NCI-H82 (cell line): Measurements from ENCODE around the gene HUS1B.
"Not testable (repeated sequence)": the region's sequence is repeated elsewhere in the genome, so short reads cannot be mapped to it uniquely, and the experiment has no call there.

Experiments
- DNase-seq: peaks from one replicate; lab custom pipeline; 2025; lab: John Stamatoyannopoulos, UW

The HUS1B gene

GRCh38 chr6:678520-678919 is 21.6 kb upstream of the HUS1B start:
- DNase-seq: no peak

DNA sequence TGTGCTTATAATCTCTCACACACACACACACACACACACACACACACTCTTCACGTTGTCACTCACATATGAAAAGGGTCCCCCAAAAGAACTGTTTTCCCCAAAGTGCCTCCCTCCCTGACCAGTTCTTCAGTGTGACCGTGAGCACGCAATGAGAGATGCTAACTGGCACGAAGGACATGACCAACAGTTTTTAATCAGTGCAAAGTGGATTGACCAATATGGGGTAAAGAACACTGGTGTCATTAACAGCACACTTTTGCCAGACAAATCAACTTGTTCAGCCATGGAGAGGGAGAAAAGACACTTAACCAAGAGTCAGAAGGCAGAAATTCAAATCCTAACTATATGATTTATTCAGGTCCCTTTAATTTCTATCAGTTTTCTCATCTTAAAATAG is 21.0 kb upstream of the HUS1B start:
- DNase-seq: no peak

GRCh38 chr6:674956-675355 is 18.1 kb upstream of the HUS1B start:
- DNase-seq: no peak

DNA sequence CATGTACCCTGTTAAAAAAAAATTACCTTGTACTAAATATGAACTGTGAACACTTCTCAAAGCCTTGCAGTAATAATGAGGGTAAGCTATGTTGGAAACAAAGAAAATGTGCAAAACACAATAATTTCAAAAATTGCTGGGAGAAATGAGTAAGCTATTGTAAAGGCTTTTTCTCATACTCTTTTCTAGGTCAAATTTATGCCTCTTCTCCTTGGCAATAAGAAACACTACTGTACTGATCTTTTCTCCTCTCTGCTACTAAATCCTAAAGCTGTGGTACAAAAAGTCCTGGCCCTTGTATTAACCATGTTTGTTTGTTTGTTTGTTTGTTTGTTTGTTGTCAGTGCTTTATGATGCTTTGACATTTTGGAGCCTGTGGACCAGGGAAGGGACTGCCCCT is 17.5 kb upstream of the HUS1B start:
- no peak for DNase-seq

- DNase-seq: no peak
These were observed 10.5 kb upstream of the HUS1B start for GRCh38 chr6:667253-667927.

- no peak for DNase-seq
These were observed 8.7 kb upstream of the HUS1B start for GRCh38 chr6:665403-666267.

DNA sequence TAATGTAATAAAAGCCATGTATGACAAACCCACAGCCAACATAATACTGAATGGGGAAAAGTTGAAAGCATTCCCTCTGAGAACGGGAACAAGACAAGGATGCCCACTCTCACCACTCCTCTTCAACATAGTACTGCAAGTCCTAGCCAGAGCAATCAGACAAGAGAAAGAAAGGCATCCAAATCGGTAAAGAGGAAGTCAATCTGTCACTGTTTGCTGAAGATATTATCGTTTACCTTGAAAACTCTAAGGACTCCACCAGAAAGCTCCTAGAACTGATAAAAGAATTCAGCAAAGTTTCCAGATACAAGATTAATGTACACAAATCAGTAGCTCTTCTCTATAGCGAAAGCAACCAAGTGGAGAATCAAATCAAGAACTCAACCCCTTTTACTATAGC is 6.9 kb upstream of the HUS1B start:
- not testable (repeated sequence) for DNase-seq

GRCh38 chr6:659716-660581 is 3.0 kb upstream of the HUS1B start:
- peak; percentile 70 for DNase-seq

DNA sequence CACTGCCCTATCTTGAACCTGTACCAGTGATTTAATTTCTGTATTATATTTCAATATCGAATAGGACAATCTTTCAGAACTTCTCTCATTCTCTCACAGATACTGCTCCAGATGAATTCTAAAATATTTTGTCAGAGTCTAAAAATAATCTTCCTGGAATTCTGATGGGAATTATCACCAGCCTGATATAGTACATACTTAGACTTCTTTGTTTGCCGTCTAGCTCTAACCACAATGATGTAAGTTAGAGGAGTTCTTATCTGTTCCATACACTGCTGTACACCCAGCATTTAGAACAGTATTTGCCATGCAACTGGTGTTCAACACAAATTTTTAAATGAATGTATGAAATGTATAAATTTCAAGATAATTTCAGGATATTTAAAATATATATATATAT is 1.3 kb upstream of the HUS1B start:
- DNase-seq: no peak

GRCh38 chr6:657743-658142 is 843 bp upstream of the HUS1B start:
- DNase-seq: no peak

GRCh38 chr6:654136-654535 is 2.8 kb downstream of the HUS1B start:
- no peak for DNase-seq

DNA sequence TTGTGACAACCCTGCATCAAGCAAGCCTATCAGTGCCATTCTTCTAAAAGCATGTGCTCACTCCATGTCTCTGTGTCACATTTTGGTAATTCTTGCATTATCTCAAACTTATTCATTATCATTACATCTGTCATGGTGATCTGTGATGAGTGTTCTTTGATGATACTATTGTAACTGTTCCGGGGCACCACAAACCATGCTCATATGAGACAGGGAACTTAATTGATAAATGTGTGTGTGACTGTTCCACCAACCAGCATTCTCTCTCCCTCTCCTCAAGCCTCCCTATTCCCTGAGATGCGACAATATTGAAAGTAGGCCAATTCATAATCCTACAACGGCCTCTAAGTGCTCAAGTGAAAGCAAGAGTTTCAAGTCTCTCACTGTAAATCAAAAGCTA is 4.0 kb downstream of the HUS1B start:
- DNase-seq: no peak

- DNase-seq: no peak
These were observed 6.8 kb downstream of the HUS1B start for GRCh38 chr6:650098-650497.

DNA sequence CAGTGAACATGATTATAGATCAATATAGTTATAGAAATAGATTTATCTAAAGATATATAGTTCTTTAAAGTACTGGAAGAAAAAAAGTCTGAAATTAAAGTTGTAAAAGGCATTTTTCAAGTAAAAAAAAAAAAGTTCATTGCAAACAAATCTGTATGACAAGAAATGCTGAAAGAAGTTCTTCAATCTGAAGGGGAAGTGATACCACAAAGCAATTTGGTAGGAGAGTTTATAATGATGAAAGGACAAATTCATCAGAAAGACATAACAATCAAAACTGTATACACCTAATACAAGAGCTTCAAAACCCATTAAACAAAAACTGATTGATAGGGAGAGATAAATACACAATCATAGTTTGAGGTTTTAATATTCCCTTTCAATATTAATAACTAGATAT is 14.1 kb downstream of the HUS1B start:
- no peak for DNase-seq

DNA sequence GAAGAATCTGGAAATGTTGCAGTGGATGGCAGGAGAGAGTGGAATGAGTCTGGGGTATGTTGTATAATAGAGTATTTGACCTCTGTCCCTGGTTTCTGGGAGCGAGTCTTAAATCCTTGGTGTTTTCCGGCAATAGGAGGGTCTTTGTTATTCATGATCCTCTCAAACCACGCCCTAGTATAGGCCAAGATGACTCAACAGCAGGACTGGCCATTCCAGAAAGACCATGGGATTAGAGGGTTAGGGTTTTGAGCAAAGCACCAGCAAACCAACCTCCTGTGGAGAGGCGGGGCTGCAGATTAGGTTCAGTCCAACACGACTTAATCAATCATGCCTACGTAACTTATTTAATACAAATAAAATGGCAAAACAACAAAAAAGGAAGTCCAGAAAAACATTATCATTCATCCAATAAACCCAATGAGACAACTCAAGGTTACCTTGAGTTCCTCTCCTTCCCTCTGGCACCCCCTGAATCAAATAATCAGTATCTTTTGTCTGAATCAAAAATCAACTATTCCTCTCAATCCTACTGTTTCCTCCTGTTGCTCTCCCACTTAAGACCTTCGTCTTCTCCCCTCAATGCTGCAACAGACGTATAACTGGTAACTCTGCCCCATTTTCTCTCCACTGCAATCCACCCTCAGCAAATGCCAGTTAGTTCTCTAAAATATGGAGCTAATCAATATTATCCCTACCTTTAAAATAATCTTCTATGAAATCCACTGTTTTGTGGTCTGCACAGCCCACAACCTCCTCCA is 15.5 kb downstream of the HUS1B start:
- no peak for DNase-seq

DNA sequence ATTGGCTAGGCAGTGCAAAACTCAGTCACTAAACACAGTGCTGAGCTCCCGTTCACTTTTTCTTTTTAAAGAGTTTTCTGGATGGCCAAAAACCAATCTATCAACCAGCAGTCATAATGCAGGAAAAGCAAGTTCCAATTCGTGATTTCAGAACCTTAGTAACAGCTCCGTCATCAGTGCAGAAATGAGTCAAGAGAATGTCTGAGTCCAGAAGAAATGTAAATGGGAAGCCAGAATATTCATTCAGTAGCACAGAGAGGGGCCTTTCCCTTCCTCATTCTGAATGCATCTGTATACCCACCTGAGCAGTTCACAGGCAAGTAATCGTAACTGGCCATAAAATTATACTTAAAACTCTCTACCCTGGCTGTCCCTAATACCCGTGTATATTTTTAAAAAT is 20.4 kb downstream of the HUS1B start:
- DNase-seq: no peak

GRCh38 chr6:635233-635632 is 21.7 kb downstream of the HUS1B start:
- DNase-seq: no peak

- no peak for DNase-seq
These were observed 23.3 kb downstream of the HUS1B start for GRCh38 chr6:633611-634010.

DNA sequence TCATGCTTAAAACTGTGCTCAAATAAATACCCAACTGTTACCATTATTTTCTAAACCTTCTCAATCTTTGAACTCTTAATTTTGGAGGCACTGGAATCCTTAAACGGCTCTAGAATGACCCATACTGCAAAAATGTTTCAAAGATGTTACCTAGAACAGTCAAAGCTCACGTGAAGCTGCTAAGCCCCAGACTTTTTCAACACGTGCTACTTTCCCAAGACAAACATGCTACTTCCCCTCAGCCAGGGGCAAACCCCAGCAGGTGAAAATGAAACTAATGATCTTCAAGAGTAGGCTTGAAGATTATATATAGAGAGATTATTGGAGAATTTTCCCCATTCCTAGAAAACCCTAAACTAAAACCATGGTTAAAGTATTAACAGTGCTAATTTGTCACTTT is 28.1 kb downstream of the HUS1B start:
- DNase-seq: no peak

DNA sequence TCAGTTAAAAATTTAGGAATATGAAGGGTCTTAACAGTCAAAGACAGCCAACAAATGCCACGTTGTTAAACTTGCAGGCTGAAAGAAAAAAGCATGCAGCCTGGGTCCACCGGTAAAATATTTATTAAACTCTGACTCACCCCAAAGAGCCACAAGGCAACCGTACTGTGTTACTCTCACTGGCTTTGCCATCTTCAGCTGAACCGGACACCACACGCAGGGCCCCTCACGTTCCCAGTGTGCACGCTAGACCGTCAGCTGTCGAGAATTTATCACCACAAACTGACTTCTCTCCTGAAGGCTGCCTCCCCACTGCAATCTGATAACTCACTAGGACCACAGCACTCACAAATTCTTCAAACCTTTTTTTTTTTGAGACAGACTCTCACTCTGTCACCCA is 30.7 kb downstream of the HUS1B start:
- DNase-seq: no peak

DNA sequence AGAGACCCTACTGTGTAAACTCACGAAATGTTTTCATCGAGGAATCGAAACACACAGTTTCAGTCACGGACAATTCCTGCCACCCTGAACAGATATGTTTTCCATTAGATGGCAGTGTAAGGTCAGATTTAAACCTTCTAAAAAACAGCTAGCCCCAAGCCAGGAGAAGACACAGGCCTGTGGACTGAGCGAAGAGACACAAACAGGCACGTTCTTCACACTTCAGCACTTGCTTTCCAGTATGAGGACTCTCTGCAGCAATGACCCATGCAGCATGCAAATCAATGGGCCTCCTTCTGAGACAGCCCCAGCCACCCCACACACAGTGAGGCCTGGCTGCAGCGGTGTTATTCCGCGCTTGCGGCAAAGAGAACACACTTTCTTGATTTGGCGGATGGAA is 31.9 kb downstream of the HUS1B start:
- DNase-seq: peak; percentile 38

- no peak for DNase-seq
These were observed 34.4 kb downstream of the HUS1B start for GRCh38 chr6:622462-622861.
